Right forelimb (tissue), 1 donor: ENCODE measurements around the gene DCDC2C.

Experiments
- DNase-seq: peaks from one replicate; pipeline ENCODE4 v3.0.0-alpha.2; 2018

Gene DCDC2C

DNA sequence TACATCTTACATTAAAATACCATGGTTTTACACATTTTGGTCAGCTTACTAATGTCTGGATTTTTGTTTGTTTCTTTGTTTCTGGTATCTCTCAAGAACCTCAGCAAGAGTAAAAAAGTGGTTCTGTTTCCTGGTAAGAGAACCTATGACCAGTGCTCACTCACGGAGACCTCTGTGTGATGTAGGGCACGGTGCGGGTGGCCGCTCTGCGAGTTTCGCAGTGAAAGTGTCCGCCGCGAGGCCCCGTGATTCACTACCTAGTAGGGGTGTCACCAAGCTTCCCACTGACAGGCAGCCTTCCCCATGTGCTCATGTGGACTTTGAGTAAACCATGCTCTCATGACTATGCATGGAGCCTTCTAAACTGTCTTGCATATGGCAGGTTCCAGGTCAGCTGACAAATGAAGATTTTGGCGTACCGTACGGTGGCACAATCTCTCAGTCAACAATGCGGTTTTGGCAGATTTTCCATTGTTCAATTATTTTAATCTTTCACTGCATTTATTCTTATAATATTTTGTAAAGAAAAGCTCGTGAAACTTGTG is 137.3 kb downstream of the DCDC2C start:
- DNase-seq, result no peak

GRCh38 chr2:3847397-3848052 is 144.2 kb downstream of the DCDC2C start:
- DNase-seq, result no peak

DNA sequence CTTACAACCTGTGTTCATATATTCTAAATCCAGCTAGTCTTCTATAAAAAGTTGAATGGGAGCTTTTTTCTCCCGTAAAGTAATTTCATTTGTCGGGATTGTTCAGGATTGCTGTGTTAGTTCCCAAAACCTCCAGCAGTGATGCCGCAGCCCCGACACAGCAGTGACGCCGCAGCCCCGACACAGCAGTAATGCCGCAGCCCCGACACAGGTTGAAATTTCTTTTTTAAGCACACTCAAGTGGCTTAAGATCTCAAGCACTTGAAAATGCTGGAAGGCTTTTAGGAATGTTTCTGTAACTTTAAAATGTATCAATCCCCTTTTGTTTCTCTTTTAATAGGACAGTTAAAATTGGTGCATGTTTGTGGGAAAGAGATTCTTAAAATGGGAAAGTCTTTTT is 145.4 kb downstream of the DCDC2C start:
- no peak for DNase-seq

DNA sequence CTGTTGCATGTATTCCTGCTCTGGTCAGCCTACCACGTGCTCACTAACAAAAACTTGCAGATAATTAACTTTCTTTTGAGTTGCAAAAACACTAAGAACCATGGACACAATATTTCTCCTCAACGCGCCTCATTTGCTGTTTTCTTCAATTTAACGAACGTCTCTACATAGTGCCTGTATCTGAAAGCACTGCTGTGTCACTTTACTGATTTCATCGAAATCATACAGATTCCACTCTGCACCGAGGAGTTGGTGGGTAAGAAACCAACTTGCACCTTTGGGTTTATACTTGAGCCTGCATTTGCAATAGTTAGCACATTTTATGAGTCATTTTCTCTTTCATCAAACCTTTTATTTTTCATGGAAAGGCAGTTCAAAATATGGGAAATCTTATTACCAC is 145.8 kb downstream of the DCDC2C start:
- no peak for DNase-seq

GRCh38 chr2:3857576-3857975 is 154.2 kb downstream of the DCDC2C start:
- DNase-seq, result no peak

DNA sequence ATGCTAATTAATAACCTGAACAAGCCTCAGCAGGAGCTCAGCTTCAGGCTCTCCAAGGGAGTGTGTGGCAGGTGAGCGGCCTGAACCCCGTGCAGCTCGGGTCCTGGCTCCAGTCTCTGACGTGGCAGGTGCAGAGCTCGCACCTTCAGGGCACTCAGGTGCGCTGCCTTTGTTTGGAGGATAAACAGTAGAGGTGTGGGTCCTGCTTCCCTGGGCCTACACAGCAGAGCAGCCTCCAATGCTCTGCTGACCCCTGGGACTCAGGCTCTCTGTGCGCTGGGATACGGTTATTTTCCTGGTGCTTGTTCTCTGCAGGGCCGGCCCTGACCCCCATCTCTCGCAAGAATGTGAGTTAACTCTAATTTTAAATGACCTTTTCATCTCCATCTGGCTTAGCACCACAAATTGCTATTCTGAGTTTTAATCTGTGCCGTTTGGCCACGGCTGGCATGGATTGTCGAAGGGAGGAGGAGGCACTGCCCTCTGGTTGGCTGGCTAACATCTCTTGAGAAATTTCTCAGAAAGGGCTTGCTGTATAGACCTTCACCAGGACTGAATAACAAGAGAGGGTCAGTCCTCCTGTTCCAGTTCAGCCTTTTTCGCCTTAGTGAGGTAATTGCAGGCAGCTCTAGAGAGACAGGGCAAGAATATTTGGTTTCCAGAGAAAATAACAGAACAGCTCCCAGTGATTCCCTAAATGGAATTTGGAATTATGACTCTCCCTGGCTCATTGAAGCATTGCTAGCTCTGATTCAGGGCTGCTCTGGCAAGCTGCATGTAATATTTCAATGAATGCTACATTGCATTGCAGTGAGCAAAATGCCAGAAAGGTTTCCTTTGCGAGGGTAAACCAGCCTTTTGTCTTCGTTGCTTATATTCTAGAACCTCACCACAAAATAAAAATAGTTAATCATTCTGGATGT is 161.8 kb downstream of the DCDC2C start:
- no peak for DNase-seq

DNA sequence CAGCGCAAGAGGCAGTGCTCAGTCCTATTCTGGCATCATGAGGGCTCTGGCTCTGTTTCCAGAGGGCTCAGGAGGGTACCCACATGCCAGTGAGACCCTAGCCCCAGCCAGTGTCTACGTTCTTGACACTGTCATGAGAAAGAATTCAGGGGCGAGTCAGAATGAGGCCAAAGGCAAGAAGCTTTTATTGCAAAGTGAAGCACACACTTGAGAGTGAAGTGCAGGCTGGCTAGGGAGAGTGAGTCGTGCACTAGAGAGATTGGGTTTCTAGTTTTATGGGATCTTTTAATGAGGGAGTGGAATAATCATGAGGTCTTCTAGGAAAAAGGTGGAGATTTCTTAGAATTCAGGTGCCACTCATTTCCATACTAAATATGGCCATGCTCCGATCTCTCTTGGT is 164.1 kb downstream of the DCDC2C start:
- DNase-seq, result no peak

DNA sequence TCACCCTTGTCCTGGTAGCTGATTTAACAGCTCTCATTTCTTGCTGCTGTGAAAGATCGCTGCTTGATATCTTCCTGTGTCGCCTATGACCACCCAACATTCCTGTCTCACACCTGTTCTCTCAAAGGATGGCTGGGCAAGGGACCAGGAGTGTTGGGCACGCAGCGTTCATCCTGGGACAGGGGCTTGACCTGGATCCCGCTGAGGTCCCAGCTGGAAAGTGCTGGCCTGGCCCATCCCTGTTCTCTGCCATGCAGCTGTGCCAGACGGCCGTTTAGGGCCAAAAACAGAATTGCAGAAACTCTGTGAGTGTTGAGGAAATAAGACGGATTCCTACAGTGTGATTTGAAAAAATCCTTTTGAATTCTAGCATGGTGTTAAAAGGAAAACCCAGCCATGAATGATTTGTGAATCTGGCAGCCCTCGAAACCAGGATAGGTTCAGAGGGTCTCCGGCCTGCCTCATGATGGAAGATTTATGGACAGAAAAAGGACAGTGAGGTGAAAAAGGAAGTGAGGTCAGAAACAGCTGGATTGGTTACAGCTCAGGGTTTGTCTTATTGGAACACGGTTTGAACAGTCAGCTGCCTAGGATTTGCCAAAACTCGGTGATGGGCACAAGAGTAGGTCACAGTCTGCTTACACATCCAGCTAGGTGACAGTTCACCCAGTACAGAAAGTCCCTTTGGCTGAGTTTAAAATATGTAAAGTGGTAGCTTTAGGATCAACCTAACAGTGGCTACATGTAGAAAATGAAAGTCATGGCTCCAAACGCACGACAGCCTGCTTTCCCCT is 164.8 kb downstream of the DCDC2C start:
- no peak for DNase-seq

DNA sequence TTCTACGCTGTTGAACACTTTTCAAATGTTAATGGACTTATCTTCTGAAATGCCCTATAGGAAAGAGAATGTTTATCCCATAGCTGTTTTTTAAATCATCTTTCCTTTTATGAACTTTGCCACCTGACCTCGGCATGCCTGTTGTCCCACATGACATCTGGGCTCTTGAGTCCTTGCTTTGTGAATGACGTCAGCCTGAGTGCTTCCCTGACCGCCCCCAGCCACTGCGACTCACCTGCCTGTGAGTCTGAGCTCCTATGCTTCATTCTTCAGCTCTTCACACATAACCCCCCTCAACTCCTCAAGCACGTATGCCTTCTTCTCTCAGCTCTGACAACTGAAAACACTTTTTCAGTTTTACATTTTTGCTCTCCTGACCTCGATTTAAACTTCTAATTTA is 166.8 kb downstream of the DCDC2C start:
- no peak for DNase-seq

DNA sequence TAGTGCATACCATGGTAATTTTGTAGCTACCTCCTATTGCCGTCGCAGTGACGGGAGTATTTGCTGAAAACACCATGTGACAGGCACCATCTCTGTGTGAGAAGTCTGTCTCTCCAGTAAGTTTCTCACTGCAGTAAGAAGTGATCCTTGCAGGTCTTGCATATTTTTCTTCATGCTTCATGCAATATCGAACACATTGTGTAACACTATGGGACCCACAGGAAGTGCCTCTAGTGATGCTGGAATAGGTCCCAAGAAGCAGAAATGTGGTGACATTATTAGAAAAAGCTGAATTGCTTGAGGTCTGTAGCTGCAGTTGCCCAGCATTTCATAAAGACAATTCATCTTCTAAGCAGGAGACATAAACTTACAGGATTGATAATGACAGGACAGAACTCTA is 167.6 kb downstream of the DCDC2C start:
- no peak for DNase-seq

DNA sequence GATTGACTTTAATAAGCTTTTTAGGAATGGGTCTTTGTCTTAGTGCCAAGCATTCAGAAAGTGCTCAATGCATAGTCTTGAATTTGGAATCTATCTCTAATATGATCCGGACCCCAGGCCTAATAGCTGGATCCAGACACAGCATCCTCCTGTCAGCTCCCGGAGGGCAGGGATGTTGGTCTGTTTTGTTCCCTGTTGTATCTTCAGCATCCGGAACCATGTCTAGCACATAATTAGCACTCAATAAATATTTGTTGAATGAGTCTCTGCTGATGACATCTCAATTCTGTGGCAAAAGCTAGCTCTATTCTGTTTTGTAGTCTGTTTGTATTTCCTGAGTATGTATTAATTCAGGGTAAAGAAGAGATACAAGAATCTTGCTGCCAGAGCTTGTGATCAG is 169.1 kb downstream of the DCDC2C start:
- no peak for DNase-seq

GRCh38 chr2:3873899-3874298 is 170.5 kb downstream of the DCDC2C start:
- DNase-seq, result no peak

DNA sequence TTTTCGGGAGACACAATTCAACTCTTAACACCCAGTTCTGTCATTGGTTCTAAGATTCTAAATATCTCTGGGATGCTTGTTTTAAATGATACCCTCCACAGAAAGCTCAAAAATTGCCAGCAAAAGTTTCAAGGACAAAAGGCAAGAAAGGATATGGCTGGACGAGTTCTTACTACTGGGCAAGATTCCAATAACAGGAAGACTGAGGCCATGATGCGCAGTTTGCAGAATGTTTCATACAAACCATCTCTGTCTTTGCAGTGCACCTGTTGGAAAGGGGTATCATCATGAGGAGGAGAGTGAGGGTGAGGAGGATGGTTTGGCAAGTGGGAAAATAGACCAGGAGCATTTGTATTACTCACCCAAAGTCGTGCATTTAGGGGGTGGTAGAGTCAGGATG is 172.8 kb downstream of the DCDC2C start:
- DNase-seq, result no peak

- DNase-seq, result no peak
These were observed 173.3 kb downstream of the DCDC2C start for GRCh38 chr2:3876685-3877084.

- no peak for DNase-seq
These were observed 182.6 kb downstream of the DCDC2C start for GRCh38 chr2:3885629-3886628.

- DNase-seq, result no peak
These were observed 191.6 kb downstream of the DCDC2C start for GRCh38 chr2:3895021-3895420.
